ENCODE results near the gene CEBPE.

Gene CEBPE

GRCh38 chr14:23141706-23142444 is 22.8 kb upstream of the CEBPE start:
- H3K27ac ChIP-seq: no peak overlapping the region
- H3K36me3 ChIP-seq: no peaks in the 10 kb centered on the region
- H3K9me3 ChIP-seq (ENCODE audit: severe bottlenecking): no peaks in the 10 kb centered on the region
- TF ChIP-seq, protein P1, sequence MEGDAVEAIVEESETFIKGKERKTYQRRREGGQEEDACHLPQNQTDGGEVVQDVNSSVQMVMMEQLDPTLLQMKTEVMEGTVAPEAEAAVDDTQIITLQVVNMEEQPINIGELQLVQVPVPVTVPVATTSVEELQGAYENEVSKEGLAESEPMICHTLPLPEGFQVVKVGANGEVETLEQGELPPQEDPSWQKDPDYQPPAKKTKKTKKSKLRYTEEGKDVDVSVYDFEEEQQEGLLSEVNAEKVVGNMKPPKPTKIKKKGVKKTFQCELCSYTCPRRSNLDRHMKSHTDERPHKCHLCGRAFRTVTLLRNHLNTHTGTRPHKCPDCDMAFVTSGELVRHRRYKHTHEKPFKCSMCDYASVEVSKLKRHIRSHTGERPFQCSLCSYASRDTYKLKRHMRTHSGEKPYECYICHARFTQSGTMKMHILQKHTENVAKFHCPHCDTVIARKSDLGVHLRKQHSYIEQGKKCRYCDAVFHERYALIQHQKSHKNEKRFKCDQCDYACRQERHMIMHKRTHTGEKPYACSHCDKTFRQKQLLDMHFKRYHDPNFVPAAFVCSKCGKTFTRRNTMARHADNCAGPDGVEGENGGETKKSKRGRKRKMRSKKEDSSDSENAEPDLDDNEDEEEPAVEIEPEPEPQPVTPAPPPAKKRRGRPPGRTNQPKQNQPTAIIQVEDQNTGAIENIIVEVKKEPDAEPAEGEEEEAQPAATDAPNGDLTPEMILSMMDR (IDR thresholded peaks at IDR 0.05; ENCODE audit: low read depth, low read length): no peak
- peaks cover 29% of the 10 kb centered on the region for H3K27me3 ChIP-seq (ENCODE audit: insufficient read depth, low read depth, severe bottlenecking)
- no peak overlapping the region for H3K4me3 ChIP-seq (ENCODE audit: low read depth, low read length)
- no peak for DNase-seq

DNA sequence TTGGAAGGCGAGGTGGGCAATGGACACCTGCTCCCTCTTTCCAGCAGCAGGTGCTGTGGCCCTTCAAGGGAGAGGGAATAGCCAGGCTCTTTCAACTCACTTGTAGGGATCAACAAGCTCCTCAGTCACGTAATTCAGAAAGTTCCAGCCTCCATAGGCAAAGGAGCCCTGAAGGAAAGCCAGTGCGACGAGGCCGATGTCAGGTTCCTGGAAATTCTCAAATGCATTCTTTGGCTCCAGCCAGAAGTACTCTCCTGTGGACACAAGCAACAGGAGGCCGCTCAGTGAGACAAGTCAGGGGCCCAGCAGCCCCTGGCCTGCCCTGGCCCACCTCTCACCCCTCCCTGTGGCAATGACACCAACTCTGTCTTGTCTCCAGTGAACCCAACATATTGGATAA is 21.3 kb upstream of the CEBPE start:
- TF ChIP-seq, protein P1 (IDR thresholded peaks at IDR 0.05; ENCODE audit: low read depth, low read length): peak; percentile 47; the same call in 1 of the 2 replicates
- Histone ChIP-seq H3K36me3 (no peaks in the 10 kb centered on the region), H3K9me3 (ENCODE audit: severe bottlenecking) (no peaks in the 10 kb centered on the region), H3K4me3 (ENCODE audit: low read depth, low read length) (no peak overlapping the region), H3K27ac (no peak overlapping the region), H3K27me3 (ENCODE audit: insufficient read depth, low read depth, severe bottlenecking) (peaks cover 27% of the 10 kb centered on the region)
- no peak for DNase-seq

DNA sequence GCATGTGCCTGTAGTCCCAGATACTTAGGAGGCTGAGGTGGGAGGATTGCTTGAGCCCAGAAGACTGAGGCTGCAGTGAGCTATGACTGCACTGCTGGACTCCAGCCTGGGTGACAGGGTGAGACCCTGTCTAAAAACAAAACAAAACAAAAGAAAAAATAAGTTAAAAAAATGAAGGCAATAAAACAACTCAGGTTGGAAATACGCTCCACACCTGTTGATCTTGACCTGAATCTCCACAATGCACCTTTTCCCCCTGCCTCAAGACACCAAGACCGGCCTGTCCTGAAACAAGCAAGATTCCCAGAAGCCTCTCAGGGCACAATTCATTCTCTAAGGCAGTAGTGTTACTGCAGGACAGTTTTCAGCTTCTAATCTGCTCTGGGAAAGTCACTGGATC is 20.8 kb upstream of the CEBPE start:
- Histone ChIP-seq H3K36me3 (no peaks in the 10 kb centered on the region), H3K27me3 (ENCODE audit: insufficient read depth, low read depth, severe bottlenecking) (peaks cover 24% of the 10 kb centered on the region), H3K4me3 (ENCODE audit: low read depth, low read length) (no peak overlapping the region), H3K9me3 (ENCODE audit: severe bottlenecking) (no peaks in the 10 kb centered on the region), H3K27ac (no peak overlapping the region)
- no peak for DNase-seq
- TF ChIP-seq, protein P1 (IDR thresholded peaks at IDR 0.05; ENCODE audit: low read depth, low read length): no peak

DNA sequence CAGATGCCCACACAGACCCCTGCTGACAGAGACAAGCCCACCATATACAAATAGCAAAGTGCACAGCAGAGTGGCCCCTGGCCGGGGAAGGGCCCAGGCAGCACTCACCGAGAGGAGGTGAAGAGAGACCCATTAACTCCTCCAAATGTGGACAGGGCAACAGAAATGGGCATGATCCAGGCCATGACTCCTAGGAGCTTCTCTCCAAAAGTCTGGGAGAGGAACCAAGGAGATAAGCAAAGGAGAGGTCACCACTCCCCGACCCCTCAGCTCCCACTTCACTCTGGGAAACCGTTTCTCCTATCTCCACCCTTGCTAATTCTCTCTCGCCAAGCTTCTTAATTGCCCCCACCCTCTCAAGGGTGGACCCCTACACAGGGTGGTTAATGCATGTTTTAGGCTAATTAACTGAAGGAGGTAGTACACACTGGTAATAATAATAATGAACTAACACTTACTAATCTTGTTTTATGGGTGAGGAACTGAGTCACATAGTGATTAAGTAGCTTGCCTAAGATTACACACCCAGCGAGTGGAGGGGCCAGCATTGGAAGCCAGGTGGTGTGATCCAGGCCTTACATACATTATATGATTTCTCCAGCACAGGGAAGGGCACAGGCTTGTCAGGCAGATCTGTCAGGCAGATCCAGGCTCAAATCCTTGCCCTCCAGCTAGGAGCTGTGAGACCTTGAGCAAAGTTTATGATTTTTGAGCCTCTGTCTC is 18.9 kb upstream of the CEBPE start:
- H3K27me3 ChIP-seq (ENCODE audit: insufficient read depth, low read depth, severe bottlenecking): peaks cover 8% of the 10 kb centered on the region

DNA sequence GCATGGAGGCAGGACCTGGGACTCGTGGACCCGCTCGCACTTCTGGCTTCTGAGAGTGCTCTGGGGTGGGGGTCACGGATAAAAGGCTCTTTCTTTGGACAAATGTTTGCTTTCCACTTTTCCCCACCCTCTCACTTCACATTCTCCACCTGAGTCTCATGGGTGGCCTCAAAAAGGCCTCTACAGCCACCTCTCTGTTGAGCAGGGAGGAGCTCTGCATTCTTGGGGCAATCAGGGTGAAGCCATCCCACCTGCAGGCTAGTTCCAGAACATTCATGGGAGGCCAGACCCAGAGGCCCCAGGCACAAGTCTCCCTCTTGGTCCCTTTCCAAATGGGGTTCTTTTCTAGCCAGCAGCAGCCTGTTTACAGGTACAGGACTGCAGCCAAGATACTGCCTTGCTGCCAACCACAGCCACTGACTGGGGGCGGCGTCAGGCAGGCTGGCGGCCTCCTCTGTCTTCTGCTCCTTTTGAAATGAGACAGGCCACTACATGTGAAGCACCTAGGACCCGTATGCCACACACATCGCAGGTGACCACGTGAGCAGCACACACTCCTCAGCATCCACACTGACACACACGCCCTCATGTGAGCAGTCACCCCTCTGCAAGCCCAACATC is 18.2 kb upstream of the CEBPE start:
- DNase-seq: no peak
- H3K4me3 ChIP-seq (ENCODE audit: low read depth, low read length): no peak overlapping the region
- H3K36me3 ChIP-seq: no peaks in the 10 kb centered on the region
- no peaks in the 10 kb centered on the region for H3K9me3 ChIP-seq (ENCODE audit: severe bottlenecking)
- no peak overlapping the region for H3K27ac ChIP-seq
- peaks cover 1% of the 10 kb centered on the region for H3K27me3 ChIP-seq (ENCODE audit: insufficient read depth, low read depth, severe bottlenecking)
- TF ChIP-seq, protein P1 (IDR thresholded peaks at IDR 0.05; ENCODE audit: low read depth, low read length): no peak

More for the DNA sequence above, 18.9 kb upstream of the CEBPE start:
- no peak overlapping the region for H3K4me3 ChIP-seq (ENCODE audit: low read depth, low read length)
- H3K27ac ChIP-seq: no peak overlapping the region
- peak; percentile 79 for DNase-seq
- no peaks in the 10 kb centered on the region for H3K9me3 ChIP-seq (ENCODE audit: severe bottlenecking)
- TF ChIP-seq, protein P1 (IDR thresholded peaks at IDR 0.05; ENCODE audit: low read depth, low read length): no peak
- no peaks in the 10 kb centered on the region for H3K36me3 ChIP-seq

Data from WERI-Rb-1 (cell line).